RPMI7951 (cell line): ENCODE measurements around the gene MAMSTR. TPM values are rescaled to one million over a fixed set of nuclear protein-coding genes. Genes with fewer than 3 reads are reported as not detected.
"Not testable (repeated sequence)": the region's sequence is repeated elsewhere in the genome, so short reads cannot be mapped to it uniquely, and the experiment has no call there.

Experiments used
- DNase-seq: peaks from one replicate; pipeline ENCODE4 v3.0.0-alpha.2; 2012; ENCODE audit warnings: low read depth
- total RNA-seq: library from RNA; depleted of rRNA; stranded (reverse); fragments of >200 nt; shearing (Covaris generic); gene quantifications from 2 replicates; pipeline ENCODE4 v1.2.3, GENCODE V29; 2014

The MAMSTR gene
- total RNA-seq, 1 experiment from 2014 or later: 0.24 TPM

DNA sequence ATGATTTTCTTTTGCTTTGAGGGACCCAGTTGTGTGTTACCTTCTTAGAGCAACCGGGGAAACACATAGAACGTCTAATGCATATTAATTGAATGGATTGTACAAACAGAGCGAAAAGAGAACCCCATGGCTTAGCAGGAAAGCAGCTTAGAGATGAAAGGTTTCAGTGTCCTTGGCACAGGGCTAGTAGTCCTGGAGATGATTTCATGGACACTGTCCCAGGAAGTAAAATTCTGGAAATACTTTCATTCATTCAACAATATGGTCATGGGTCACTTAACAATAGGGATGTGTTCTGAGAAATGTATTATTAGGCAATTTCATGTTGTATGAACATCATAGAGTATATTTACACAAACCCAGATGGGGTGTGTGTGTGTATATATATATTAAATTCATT is 33.4 kb downstream of the MAMSTR start:
- DNase-seq: no peak

GRCh38 chr19:48685583-48685982 is 33.9 kb downstream of the MAMSTR start:
- no peak for DNase-seq

DNA sequence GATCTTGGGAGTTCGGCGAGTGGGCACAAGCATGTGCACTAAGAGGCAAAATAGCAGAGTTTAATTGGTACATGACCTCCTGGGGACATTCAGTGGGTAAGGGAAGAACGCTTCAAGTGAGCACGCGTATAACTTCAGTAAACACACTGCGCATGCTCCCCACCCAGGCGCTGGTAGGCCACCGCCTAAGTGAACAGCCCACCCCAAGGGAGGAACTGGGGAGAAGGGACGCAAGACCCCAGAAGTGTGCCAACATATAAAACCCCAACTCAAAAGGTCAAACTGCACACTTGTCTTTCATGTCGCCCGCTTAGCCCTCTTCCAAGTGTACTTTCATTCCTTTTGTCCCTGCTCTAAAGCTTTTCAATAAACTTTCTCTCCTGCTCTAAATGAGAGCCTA is 36.2 kb downstream of the MAMSTR start:
- no peak for DNase-seq

GRCh38 chr19:48681127-48681470 is 38.4 kb downstream of the MAMSTR start:
- peak; percentile 95 for DNase-seq

DNA sequence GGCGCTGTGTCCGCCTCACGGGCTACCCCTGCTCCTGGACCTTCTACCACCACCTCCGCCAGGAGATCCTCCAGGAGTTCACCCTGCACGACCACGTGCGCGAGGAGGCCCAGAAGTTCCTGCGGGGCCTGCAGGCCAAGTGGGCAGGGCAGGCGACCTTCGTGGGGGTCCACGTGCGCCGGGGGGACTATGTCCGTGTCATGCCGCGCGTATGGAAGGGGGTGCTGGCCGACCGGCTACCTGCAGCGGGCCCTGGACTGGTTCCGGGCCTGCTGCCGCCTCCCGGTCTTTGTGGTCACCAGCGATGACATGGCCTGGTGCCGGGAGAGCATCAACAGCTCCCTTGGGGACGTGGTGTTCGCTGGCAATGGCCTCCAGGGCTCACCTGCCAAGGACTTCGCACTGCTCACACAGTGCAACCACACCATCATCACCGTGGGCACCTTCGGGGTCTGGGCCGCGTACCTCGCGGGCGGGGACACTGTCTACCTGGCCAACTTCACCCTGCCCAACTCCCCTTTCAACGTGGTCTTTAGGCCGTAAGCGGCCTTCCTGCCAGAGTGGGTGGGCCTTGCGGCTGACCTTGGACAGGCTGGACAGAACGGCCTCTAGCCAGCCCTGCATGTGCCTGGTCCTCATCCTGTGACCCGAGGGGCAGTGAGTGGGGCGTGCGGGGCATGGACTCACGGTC is 38.9 kb downstream of the MAMSTR start:
- no peak for DNase-seq

GRCh38 chr19:48680006-48680405 is 39.5 kb downstream of the MAMSTR start:
- not testable (repeated sequence) for DNase-seq

GRCh38 chr19:48678201-48678600 is 41.3 kb downstream of the MAMSTR start:
- no peak for DNase-seq

DNA sequence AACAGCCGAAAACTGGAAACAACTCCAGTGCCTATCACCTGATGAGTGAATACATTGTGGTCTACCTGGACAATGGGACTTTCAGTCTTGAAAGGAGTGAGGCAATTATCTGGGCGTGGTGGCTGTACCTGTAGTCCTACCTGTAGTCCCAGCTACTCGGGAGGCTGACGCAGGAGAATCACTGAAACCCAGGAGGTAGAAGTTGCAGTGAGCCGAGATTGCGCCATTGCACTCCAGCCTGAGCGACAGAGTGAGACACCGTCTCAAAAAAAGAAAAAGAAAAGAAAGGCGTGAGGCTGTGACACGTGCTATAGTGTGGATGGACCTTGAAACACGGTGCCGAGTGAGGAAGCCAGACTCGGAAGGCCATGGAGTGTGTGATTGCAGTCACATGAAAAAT is 42.6 kb downstream of the MAMSTR start:
- DNase-seq: no peak

GRCh38 chr19:48676487-48676886 is 43.0 kb downstream of the MAMSTR start:
- no peak for DNase-seq

- peak; percentile 78 for DNase-seq
Measured at GRCh38 chr19:48674921-48675824, 44.4 kb downstream of the MAMSTR start.

DNA sequence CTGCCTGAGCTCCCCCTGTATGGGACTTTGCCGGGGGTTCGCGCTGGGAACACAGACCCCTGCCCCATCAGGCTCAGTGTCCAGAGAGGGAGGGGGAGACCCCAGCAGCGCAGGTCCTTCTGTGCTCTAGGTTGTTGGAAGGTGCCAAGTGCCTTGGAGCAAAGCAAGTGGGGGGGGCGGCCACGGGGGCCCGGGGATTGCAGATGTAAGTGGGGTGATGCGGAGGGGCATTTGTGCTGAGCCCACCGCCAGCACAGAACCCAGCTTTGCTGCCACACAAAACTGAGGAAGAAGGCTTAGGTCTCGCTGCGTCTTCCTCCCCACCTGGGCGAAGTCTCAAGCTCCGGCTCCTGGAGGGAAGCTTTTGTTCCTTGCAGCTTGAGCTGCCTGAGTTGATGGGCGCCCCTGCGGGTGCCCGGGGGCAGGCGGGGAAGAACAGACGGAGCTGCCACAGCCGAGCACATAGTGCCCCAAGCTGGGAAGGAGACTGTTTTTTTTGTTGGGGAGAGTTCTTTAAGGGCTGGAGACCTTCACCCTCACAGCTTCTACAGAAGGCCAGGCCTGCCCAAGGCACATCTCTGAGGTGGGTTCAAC is 45.2 kb downstream of the MAMSTR start:
- DNase-seq: no peak

DNA sequence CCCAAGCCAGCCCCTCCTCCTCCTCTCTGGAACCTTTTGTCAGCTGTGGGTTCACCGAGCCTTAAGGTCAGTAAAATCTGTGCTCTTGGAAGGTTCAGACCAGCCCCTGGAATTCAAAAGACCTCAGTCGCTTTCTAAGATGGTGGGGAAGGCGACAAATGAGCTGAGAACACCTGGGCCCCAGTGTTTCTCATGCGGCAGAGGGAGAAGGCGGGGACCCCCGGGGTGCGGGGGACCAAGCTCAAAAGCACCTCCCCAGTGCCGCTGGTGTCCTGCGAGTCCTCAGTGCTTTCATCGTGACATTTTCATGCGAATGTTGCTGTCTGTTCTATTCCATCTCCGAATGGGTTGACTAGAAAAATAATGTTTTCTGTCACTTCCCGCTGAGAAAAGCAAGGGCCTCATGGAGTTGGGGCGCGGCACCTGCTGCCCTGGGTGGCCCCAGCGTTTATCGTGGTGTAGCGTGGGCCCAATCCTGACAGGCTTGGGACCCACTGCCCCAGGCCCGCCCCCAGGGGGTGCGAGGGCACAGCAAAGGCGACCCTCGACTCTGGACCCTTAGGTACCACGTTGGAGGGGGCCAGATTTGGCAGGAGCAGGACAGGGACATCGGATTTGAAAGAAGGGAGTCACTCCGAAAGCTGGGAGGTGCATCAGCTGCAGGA is 46.0 kb downstream of the MAMSTR start:
- no peak for DNase-seq

- DNase-seq: no peak
Measured at GRCh38 chr19:48672994-48673393, 46.5 kb downstream of the MAMSTR start, which contains the start of gene NTN5. NTN5 (minus strand) TSS chr19:48673017; CDS start chr19:48670986, 2,031 bp downstream.

- no peak for DNase-seq
Measured at GRCh38 chr19:48671446-48671995, 48.0 kb downstream of the MAMSTR start.

- no peak for DNase-seq
Measured at GRCh38 chr19:48670699-48671445, 48.7 kb downstream of the MAMSTR start.

GRCh38 chr19:48669903-48670668 is 49.4 kb downstream of the MAMSTR start:
- DNase-seq: no peak

DNA sequence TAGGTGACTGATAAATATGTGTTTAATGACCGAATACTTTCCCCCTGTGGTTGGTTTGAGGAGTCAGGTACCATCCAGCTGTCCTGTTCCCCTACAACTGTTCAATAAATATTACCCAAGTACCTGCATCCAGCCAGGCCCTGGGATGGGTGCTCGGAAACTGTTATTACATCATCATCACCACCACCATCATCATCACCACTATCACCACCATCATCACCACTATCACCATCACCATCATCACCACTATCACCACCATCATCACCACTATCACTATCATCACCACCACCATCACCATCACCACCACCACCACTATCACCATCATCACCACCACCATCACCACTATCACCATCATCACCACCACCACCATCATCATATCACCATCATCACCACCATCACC is 50.8 kb downstream of the MAMSTR start:
- no peak for DNase-seq

GRCh38 chr19:48668332-48668731 is 51.2 kb downstream of the MAMSTR start:
- DNase-seq: no peak

DNA sequence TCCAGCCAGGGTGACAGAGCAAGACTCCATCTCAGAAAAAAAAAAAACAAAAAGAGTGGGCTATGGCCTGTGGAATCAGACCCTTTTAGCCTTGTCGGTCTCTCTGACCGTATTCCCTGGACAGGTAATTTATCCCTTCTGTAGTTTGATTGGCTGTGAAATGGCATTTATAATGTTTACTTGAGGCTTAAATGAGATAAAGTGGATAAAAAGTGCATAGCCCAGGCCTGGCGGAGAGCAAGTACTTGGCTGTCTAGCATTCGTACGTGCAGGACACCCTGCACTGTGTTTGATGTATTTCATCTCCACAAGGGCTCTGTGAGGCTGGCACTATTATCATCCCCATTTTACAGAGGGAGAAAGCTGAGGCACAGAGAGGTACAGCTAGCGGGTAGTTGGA is 53.7 kb downstream of the MAMSTR start:
- no peak for DNase-seq

DNA sequence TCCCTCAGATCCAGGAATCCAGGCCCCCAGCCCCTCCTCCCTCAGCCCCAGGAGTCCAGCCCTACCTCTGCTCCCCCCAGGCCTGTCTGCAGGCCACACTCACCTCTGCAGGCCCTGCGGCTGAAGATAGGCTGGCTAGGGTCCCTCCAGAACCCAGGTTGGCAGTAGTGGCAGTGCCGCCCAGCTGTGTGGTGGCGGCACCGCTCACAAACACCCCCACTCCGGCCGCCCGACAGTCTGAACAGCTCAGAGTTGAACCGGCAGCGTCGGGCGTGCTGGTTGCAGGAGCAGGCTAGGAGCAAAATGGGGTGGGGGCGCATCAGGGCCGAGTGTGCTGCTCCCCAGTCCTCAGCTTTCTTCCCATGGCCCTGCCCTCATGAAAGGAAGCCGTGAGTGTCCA is 55.0 kb downstream of the MAMSTR start:
- no peak for DNase-seq
